Smooth muscle cell (in vitro differentiated cells): ENCODE results near the gene ATP1B1. TPM values are rescaled to one million over a fixed set of nuclear protein-coding genes. Genes with fewer than 3 reads are reported as not detected.

ENCODE experiments used
- DNase-seq: peaks from one replicate; lab custom pipeline; 2025; ENCODE audit not compliant: unreplicated experiment; lab: John Stamatoyannopoulos, UW
- H2AFZ ChIP-seq: fragments of 200-600 bp; sonication (generic); 2 replicates; pipeline ENCODE4 v1.6.0; 2016; ENCODE audit warnings: antibody characterized with exemption, low read depth, mild to moderate bottlenecking
- H3F3A ChIP-seq: fragments of 200-600 bp; sonication (generic); 2 replicates; pipeline ENCODE4 v1.6.0; 2017; ENCODE audit warnings: antibody characterized with exemption, low read depth
- H3K27ac ChIP-seq: fragments of 200-600 bp; sonication (generic); 2 replicates; pipeline ENCODE4 v1.5.1; 2016; ENCODE audit warnings: low read depth, mild to moderate bottlenecking
- H3K27me3 ChIP-seq: fragments of 200-600 bp; sonication (generic); 2 replicates; pipeline ENCODE4 v1.6.1; 2016; ENCODE audit warnings: low read depth, mild to moderate bottlenecking
- H3K36me3 ChIP-seq: fragments of 200-600 bp; sonication (generic); 2 replicates; pipeline ENCODE4 v1.5.1; 2016; ENCODE audit warnings: low read depth
- H3K4me1 ChIP-seq: fragments of 200-600 bp; sonication (generic); 2 replicates; pipeline ENCODE4 v1.5.1; 2016; ENCODE audit warnings: low read depth
- H3K4me2 ChIP-seq: fragments of 200-600 bp; sonication (generic); 2 replicates; pipeline ENCODE4 v1.6.0; 2016; ENCODE audit warnings: mild to moderate bottlenecking
- H3K4me3 ChIP-seq: fragments of 200-600 bp; sonication (generic); 2 replicates; pipeline ENCODE4 v1.5.1; 2016; ENCODE audit warnings: mild to moderate bottlenecking
- H3K79me2 ChIP-seq: fragments of 200-600 bp; sonication (generic); 2 replicates; pipeline ENCODE4 v1.6.0; 2016; ENCODE audit warnings: low read depth, mild to moderate bottlenecking
- H3K9ac ChIP-seq: fragments of 200-600 bp; sonication (generic); 2 replicates; pipeline ENCODE4 v1.6.0; 2016; ENCODE audit warnings: low read depth
- H3K9me3 ChIP-seq: fragments of 200-600 bp; sonication (generic); replicated peaks from 2 replicates; pipeline ENCODE4 v1.5.1; 2016; ENCODE audit warnings: low read depth
- H4K20me1 ChIP-seq: fragments of 200-600 bp; sonication (generic); 2 replicates; pipeline ENCODE4 v1.6.0; 2016; ENCODE audit warnings: low read depth
- CTCF ChIP-seq: fragments of 200-600 bp; sonication (generic); IDR thresholded peaks from 2 replicates; pipeline ENCODE4 v1.5.1; 2017; ENCODE audit warnings: borderline replicate concordance, mild to moderate bottlenecking, antibody characterized with exemption; ENCODE audit not compliant: insufficient read depth, poor library complexity, severe bottlenecking
- WGBS: methylation state at CpG from one replicate; pipeline ENCODE4 v1.1.7; 2016; ENCODE audit warnings: low lambda C conversion rate; 5-methylcytosine and 5-hydroxymethylcytosine counted together
- polyA plus RNA-seq: library from polyadenylated mRNA; unstranded; fragments of >200 nt; fragmentation: Nextera tagmentation; extraction: Ambion mirVana; gene quantifications from 2 replicates; pipeline ENCODE4 v1.2.1, GENCODE V29; 2016
- total RNA-seq: library from RNA; depleted of rRNA; stranded (reverse); fragments of >200 nt; gene quantifications from 2 replicates; pipeline ENCODE4 v1.2.3, GENCODE V29; 2014

Gene ATP1B1
- total and polyA plus RNA-seq, 2 experiments from 2014 or later = 144 to 347 TPM

DNA sequence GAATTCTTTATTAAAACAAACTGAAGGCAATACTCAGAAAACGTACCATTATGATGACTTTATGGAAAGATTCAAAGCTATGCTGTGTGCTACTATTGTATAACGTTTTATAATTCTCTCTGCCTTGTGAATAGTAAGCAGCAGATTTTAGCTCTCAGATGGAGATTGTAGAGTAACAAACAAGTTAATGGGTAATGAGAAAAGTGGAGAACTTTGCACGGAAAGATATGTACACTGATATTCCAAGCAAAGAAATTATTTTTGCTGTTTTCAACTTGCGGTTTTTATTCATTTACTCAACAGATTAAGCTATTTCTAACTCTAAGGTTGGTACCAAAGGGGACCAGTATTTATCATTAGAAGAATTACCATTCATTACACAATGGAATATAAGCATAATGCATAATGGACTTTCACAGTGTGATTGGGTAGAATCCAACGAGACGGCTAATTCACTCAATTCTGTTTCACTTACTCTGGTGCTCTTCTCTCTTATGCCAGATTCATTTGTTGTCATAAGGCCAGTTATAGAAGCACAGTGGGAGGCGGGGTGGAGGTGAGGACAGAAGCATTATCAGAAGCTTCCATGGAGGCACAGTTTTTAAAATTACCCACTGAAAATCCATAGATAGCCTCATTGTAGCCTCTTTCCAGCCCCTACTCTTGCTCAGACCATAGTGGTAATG, 38.6 kb downstream of the ATP1B1 start:
- Histone ChIP-seq H3K4me3 (no peak overlapping the region), H2AFZ (no peak overlapping the region), H3K4me2 (no peak overlapping the region), H3F3A (no peaks in the 10 kb centered on the region), H3K36me3 (no peaks in the 10 kb centered on the region), H3K27ac (no peak overlapping the region), H3K9ac (no peak overlapping the region), H3K27me3 (no peaks in the 10 kb centered on the region), H4K20me1 (no peaks in the 10 kb centered on the region), H3K79me2 (no peaks in the 10 kb centered on the region), H3K9me3 (no peaks in the 10 kb centered on the region), H3K4me1 (no peaks in the 10 kb centered on the region)
- no peak for DNase-seq
- TF ChIP-seq CTCF = no peak
- WGBS = 95% methylated on average over 7 of the region's 7 CpGs

- Histone ChIP-seq H2AFZ (no peak overlapping the region), H3K9me3 (no peaks in the 10 kb centered on the region), H3K36me3 (no peaks in the 10 kb centered on the region), H3K27ac (no peak overlapping the region), H3K79me2 (no peaks in the 10 kb centered on the region), H3K4me2 (no peak overlapping the region), H3K27me3 (no peaks in the 10 kb centered on the region), H4K20me1 (no peaks in the 10 kb centered on the region), H3K4me3 (no peak overlapping the region), H3K9ac (no peak overlapping the region), H3K4me1 (no peaks in the 10 kb centered on the region), H3F3A (no peaks in the 10 kb centered on the region)
- no peak for DNase-seq
- no peak for TF ChIP-seq CTCF
- 67% methylated on average over 1 of the region's 1 CpG for WGBS
Measured at GRCh38 chr1:169146576-169147214, 40.2 kb downstream of the ATP1B1 start.

GRCh38 chr1:169148472-169149252, 42.2 kb downstream of the ATP1B1 start:
- TF ChIP-seq CTCF = no peak
- 96% methylated on average over 5 of the region's 5 CpGs for WGBS
- no peak overlapping the region for H2AFZ ChIP-seq
- H3K79me2 ChIP-seq = no peaks in the 10 kb centered on the region
- no peaks in the 10 kb centered on the region for H3K36me3 ChIP-seq
- H3K9ac ChIP-seq = no peak overlapping the region
- H3K27me3 ChIP-seq = no peaks in the 10 kb centered on the region
- no peak overlapping the region for H3K4me2 ChIP-seq
- H4K20me1 ChIP-seq = no peaks in the 10 kb centered on the region
- no peak for DNase-seq
- H3K9me3 ChIP-seq = no peaks in the 10 kb centered on the region
- no peaks in the 10 kb centered on the region for H3F3A ChIP-seq
- H3K27ac ChIP-seq = no peak overlapping the region
- H3K4me1 ChIP-seq = no peaks in the 10 kb centered on the region
- no peak overlapping the region for H3K4me3 ChIP-seq
